ENCODE measurements around the gene CIB4.

CIB4 gene

DNA sequence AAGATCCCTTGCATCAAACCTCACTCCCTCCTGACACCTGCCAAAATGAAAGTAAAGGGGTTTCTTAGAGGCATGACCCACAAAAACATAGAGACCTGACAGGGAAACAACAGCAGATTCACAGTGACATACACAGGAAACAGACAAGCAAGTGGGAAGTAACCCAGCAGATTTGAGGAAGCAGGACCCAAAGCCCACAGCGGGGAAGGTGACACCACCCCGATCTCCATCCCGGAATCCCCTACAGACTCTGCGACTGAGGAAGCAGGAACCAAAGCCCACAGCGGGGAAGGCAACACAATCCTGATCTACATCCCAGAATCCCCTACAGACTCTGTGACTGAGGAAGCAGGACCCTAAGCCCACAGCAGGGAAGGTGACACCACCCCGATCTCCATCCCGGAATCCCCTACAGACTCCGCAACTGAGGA is 21.6 kb downstream of the CIB4 start:
- no peak for DNase-seq

DNA sequence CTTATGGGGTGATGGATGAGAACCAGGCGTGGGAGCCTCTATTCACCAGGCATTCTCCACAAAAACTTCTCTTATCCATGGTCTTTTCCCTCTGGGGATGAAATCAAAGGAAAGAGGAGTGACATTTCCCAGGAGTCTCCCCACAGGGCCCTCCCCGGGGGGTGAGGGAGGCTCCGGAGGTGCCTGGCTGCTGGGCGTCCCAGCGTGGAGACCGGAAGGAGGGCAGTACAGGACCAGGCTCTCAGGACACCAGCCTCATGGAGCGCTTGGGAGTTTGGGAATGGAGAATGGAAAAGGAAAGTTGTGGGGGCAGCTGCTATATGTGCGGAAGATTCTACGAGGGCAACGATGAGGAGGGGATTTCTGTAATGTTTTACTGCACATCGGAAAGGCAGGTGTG is 22.1 kb downstream of the CIB4 start:
- DNase-seq, result no peak

GRCh38 chr2:26618611-26619010 is 22.6 kb downstream of the CIB4 start:
- no peak for DNase-seq

GRCh38 chr2:26617588-26618083 is 23.5 kb downstream of the CIB4 start:
- no peak for DNase-seq

- DNase-seq, result no peak
Measured at GRCh38 chr2:26616706-26617587, 24.2 kb downstream of the CIB4 start.

GRCh38 chr2:26615860-26616705 is 25.1 kb downstream of the CIB4 start:
- DNase-seq, result no peak

- peak; percentile 63 for DNase-seq
Measured at GRCh38 chr2:26615336-26615859, 25.8 kb downstream of the CIB4 start.

- no peak for DNase-seq
Measured at GRCh38 chr2:26614216-26615138, 26.7 kb downstream of the CIB4 start.

GRCh38 chr2:26613241-26614215 is 27.6 kb downstream of the CIB4 start:
- no peak for DNase-seq

DNA sequence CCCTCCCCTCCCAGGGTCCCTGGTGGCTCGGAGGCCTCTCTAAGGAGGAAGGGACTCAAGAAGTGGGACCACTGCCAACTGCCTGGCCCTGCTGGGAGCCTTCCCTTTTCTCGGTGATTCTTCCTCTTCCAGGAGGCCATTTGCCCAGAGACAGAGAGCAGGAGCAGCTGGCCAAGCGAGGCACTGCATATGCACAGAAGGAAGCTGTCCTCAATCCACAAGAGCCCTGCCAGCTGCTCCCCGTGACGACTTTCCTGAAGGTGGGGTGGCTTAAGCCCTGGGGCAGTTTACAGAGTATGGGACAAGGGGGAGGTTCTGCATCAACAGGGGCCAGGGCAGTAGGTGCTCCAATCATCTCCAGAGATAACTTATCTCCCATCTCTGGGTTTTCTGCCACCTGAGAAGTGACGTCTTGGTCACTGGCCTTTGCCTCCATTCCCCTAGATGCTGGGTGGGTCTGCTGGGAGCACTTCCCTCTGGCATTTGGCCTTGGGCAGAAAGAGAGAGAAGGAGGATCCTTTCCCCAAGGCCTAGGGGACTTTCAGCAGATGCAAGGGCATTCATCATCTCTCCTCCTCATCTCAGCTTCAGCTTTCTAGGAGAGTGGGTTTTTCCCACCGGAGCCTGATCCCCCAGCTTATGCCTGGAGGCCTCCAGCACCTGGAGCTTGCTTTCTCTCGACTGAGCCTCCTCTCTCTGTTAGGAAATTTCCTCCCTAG is 28.5 kb downstream of the CIB4 start:
- DNase-seq, result no peak

GRCh38 chr2:26612034-26612433 is 29.1 kb downstream of the CIB4 start:
- DNase-seq, result no peak

DNA sequence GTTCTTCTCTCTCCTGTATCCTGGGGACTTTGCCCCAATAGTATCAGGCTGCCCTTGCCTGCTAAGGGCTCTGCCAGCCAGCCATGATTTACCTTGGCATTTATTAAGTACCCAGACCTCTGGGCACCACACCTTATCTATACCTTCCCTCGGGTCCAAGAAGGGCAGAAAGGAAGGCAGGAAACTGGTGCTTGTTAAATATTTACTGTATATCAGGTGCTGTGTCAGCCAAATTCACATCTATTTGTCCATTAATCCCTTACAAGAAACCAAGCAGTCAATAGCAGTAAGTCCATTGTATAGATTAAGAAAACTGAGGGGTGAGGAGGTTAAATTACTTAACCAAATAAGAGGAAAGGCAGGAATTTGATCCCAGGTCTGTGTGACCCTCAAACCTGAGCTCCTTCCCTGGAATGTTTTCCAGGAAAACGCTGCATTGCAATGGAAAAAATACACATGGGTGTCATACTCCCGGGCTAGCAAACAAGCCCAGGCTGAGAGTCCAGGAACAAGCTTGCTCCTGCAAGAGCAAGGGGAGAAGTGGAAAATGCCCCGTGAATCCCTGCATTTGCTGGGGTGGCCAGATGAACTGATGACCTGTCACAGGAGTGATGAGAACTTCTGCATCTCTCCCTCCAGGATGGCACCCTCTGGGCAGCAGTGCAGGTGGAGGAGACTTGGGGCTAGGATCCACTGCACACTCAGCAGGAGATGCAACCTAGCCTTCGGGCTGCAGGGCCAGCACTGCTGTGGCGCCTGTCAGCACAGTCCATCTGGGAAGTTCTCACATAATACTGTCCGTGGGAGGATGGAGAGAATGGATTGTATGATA is 30.4 kb downstream of the CIB4 start:
- DNase-seq, result no peak

- DNase-seq, result no peak
Measured at GRCh38 chr2:26609839-26610277, 31.3 kb downstream of the CIB4 start.

GRCh38 chr2:26609205-26609631 is 31.9 kb downstream of the CIB4 start:
- no peak for DNase-seq

DNA sequence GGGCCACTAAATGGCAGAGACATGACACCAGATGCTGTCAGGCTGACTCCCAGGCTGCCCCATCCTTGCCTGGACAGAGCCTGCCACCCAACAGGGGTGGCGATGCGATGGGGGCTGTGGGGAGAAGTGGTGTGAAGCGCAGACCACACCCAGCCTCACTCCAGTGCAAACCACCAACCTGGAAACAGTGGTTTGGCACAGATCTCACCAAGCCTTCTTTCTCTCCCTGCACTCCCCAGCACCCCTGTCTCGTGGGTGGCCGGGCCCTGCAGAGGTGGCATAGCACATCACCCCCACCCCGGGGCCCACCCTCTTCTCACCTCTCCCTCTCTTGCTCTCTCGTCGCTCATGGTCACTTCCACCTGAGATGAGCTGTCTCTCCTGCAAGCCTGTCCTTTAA is 32.6 kb downstream of the CIB4 start:
- DNase-seq, result no peak

- no peak for DNase-seq
Measured at GRCh38 chr2:26607698-26608097, 33.5 kb downstream of the CIB4 start.

GRCh38 chr2:26606847-26607190 is 34.3 kb downstream of the CIB4 start:
- DNase-seq, result no peak

- DNase-seq, result no peak
Measured at GRCh38 chr2:26605999-26606846, 34.9 kb downstream of the CIB4 start.
